GM10266 (cell line): ENCODE data around the gene TXLNG.
A peak's percentile ranks its signal among the peaks of the same experiment; 100 is the strongest.

ENCODE experiments used
- DNase-seq: peaks from one replicate; pipeline ENCODE4 v3.0.0; 2012; ENCODE audit errors: extremely low spot score
- TF ChIP-seq, protein P1 (sequence below): IDR thresholded peaks from 2 replicates; pipeline ENCODE4 v1.5.1; 2012; ENCODE audit warnings: mild to moderate bottlenecking, low read depth; ENCODE audit not compliant: control insufficient read depth, insufficient read depth; ENCODE audit errors: missing control alignments

Gene TXLNG

DNA sequence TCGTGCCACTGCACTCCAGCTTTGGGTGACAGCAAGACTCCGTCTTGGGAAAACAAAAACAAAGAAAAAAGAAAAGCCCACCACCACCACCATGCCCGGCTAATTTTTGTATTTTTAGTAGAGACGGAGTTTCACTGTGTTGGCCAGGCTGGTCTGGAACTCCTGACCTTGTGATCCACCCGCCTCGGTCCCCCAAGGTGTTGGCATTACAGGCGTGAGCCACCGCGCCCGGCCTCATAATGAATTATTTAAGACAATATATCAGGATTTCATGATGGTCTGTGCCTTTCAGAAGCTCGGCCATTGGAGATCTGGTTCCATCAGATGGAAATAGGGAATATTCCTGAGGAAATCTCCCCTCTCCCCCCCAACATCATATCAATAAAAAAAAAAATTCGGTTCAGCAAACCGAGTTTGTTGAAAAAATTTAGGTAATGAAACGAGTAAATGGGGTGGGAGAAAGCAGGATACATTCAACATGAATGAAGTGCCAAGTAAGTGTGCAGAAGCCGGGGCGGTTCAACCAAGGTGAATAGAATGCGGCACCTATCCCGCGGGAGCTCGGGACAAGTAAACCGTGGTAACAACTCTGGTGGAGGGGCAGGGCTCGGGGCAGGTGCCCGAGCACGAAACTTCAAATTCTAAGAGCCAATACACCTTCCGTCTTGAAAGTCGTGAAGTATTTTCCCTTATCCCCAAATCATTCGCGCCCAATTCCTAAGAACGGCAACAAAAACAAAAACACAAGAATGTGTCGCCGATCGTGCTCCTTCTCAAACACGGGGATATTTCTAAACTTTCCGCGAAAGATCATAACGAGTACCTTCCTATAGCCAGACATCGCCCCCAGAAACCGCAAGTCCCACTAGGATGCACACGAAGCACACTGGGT is 773 bp upstream of the TXLNG start:
- TF ChIP-seq, protein P1, sequence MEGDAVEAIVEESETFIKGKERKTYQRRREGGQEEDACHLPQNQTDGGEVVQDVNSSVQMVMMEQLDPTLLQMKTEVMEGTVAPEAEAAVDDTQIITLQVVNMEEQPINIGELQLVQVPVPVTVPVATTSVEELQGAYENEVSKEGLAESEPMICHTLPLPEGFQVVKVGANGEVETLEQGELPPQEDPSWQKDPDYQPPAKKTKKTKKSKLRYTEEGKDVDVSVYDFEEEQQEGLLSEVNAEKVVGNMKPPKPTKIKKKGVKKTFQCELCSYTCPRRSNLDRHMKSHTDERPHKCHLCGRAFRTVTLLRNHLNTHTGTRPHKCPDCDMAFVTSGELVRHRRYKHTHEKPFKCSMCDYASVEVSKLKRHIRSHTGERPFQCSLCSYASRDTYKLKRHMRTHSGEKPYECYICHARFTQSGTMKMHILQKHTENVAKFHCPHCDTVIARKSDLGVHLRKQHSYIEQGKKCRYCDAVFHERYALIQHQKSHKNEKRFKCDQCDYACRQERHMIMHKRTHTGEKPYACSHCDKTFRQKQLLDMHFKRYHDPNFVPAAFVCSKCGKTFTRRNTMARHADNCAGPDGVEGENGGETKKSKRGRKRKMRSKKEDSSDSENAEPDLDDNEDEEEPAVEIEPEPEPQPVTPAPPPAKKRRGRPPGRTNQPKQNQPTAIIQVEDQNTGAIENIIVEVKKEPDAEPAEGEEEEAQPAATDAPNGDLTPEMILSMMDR = no peak
- no peak for DNase-seq

DNA sequence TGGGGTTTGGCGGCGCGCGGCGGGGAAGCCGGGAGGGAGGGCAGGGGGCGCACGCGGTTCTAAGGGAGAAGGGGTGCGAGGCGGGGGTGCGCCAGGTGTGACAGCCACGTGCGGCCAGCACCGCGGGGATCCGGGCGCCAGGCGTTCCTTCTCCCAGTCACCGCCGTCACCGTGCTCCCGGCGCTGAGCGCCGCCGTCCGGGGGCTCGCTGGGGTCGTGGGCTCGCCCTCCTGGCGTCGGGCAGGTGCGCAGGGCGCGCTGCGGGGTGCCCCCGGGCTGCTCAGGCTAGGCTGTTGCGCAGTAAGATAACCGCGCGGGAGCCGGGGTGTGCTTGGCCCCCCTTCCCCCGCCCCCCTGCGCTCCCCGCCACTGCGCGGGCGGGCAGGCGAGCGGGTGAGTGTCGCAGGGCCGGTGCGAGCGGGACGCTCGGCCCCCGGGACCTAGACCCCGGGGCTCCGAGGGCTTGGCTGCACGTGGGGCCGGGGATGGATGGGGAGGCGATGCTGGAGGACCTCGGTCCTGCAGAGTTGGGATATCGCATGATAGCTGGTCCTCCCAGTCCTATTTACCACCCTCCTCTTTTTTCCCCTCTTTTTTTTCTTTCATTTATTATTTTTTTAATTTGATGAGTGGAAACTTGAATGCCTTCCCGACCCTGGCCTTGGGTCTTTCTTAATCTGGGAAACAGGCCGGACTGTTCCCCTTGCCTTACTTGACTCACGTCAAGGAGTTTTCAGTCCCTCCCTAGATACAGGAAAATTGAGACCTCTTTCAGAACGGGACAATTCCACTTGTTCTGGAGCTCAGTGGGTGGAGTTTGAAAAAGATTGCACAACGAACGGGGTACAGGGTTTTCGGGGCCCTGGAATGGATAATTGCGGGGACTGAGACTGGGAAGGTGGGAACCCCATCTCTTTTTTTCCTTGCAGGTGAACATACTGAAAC is 797 bp downstream of the TXLNG start:
- DNase-seq = peak; percentile 28
- TF ChIP-seq, protein P1 = no peak

DNA sequence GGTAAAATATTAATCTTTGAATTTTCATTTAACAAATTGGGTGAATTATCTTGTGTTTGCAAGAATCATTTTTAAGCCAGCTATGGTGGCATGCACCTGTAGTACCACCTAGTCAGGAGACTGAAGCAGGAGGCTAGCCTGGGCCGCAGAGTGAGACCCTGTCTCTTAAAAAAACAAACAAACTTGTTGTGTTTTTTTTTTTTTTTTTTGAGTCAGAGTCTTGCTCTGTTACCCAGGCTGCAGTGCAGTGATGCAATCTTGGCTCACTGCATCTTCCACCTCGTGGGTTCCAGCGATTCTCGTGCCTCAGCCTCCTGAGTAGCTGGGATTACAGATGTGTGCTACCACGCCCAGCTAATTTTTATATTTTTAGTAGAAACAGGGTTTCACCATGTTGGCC is 2.2 kb downstream of the TXLNG start:
- TF ChIP-seq, protein P1 = no peak
- DNase-seq = no peak

DNA sequence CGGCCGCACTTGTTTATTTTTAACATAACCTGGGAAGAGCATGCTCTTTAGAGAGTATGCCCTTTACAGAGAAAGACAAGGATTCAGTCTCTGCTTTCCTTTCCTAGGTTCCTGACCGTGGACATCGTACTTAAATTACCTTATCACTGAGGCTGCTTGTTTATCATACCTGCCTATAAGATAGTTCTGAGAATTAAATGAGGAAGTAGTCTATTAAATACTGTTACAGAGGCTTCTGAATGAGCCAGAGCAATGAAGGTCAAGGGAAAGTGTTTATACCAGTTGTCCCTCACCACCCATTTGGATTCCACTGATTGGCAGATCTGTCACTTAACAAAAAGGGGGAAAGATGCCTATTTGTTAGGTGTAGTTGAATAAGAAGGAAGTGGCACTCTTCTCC is 10.0 kb downstream of the TXLNG start:
- TF ChIP-seq, protein P1 = no peak
- no peak for DNase-seq

DNA sequence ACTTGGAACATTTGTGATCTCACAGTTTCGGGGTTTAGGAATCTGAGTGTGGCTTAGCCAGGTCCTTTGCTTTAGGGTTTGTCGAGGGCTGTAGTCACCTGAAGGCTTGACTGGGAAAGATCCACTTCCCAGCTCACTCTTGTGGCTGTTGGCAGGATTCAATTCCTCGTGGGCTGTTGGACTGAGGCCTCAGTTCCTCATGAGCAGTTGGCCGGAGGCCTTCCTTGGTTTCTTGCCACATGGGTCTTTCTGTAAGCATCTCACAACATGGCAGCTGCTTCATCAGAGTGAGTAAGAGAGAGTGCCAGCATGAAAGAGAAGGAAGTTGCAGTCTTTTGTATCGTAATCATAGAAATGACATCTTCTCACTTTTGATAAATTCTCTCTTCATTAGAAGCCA is 11.1 kb downstream of the TXLNG start:
- no peak for DNase-seq
- TF ChIP-seq, protein P1 = no peak

DNA sequence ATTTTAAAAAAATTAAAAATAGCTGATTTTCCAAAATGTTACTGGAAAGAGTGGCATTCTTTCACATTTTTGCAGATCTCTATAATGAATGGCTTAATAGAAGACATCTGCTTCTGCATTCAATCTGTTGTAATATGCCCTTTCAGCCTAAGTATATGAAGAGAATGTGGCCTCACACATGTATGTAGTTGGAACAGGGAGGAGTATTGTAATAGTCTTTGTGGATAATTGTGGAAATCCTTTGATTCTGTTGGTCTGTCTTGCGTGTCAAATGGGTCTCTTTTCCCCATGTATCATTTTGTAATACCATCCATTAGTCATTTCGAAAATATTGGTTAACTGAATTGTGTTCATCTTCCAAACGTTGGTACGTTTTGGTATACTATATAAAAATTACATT is 11.6 kb downstream of the TXLNG start:
- no peak for DNase-seq
- TF ChIP-seq, protein P1 = no peak
